PFSK-1 (cell line): ENCODE data around the gene LTBP3.

Experiments used
- FOXP2 ChIP-seq: optimal IDR thresholded peaks from 2 replicates; pipeline ENCODE3; 2011; ENCODE audit warnings: borderline replicate concordance, control low read depth, inconsistent platforms; ENCODE audit not compliant: insufficient read depth; ENCODE audit errors: extremely low read length, extremely low read depth
- POLR2AphosphoS5 ChIP-seq: IDR thresholded peaks from 2 replicates; pipeline ENCODE4 v1.6.1; 2012; ENCODE audit warnings: low read depth, mild to moderate bottlenecking, control low read depth, low read length, moderate library complexity
- SIN3A ChIP-seq: IDR thresholded peaks from 2 replicates; pipeline ENCODE4 v1.6.1; 2012; ENCODE audit warnings: mild to moderate bottlenecking, low read length, moderate library complexity, borderline replicate concordance; ENCODE audit not compliant: insufficient read depth

- TF ChIP-seq POLR2AphosphoS5 (no peak), FOXP2 (no peak), SIN3A (no peak)
Measured at GRCh38 chr11:65498042-65498726, 60.0 kb downstream of the LTBP3 start.
